PC-9 (cell line): ENCODE measurements around the gene HBA1.

Experiments used
- EZH2 ChIP-seq: fragments of 200-600 bp; sonication (generic); IDR thresholded peaks from 2 replicates; pipeline ENCODE4 v1.8.0; 2017; ENCODE audit warnings: antibody characterized with exemption, low read depth
- TF ChIP-seq, protein P1 (sequence below): fragments of 200-600 bp; sonication (generic); conservative IDR thresholded peaks from 2 replicates; pipeline ENCODE4 v1.6.1; 2017; ENCODE audit warnings: mixed run types, antibody characterized with exemption, mild to moderate bottlenecking, moderate library complexity

- TF ChIP-seq, protein P1, sequence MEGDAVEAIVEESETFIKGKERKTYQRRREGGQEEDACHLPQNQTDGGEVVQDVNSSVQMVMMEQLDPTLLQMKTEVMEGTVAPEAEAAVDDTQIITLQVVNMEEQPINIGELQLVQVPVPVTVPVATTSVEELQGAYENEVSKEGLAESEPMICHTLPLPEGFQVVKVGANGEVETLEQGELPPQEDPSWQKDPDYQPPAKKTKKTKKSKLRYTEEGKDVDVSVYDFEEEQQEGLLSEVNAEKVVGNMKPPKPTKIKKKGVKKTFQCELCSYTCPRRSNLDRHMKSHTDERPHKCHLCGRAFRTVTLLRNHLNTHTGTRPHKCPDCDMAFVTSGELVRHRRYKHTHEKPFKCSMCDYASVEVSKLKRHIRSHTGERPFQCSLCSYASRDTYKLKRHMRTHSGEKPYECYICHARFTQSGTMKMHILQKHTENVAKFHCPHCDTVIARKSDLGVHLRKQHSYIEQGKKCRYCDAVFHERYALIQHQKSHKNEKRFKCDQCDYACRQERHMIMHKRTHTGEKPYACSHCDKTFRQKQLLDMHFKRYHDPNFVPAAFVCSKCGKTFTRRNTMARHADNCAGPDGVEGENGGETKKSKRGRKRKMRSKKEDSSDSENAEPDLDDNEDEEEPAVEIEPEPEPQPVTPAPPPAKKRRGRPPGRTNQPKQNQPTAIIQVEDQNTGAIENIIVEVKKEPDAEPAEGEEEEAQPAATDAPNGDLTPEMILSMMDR: no peak
- TF ChIP-seq EZH2: no peak
Observed at GRCh38 chr16:142405-142967, 34.0 kb upstream of the HBA1 start.
